ENCODE results near the gene ZNF445.
"Not testable (repeated sequence)": the region's sequence is repeated elsewhere in the genome, so short reads cannot be mapped to it uniquely, and the experiment has no call there.

ZNF445 gene

GRCh38 chr3:44398853-44399252, 78.6 kb downstream of the ZNF445 start:
- no peak for DNase-seq (ENCODE audit: low spot score)

GRCh38 chr3:44398271-44398670, 79.2 kb downstream of the ZNF445 start:
- not testable (repeated sequence) for DNase-seq (ENCODE audit: low spot score)

- no peak for DNase-seq (ENCODE audit: low spot score)
Observed at GRCh38 chr3:44396200-44397171, 81.0 kb downstream of the ZNF445 start.

GRCh38 chr3:44395714-44396113, 81.8 kb downstream of the ZNF445 start:
- DNase-seq (ENCODE audit: low spot score), result no peak

- no peak for DNase-seq (ENCODE audit: low spot score)
Observed at GRCh38 chr3:44392489-44392888, 85.0 kb downstream of the ZNF445 start.

- no peak for DNase-seq (ENCODE audit: low spot score)
Observed at GRCh38 chr3:44387404-44387803, 90.1 kb downstream of the ZNF445 start.
